Tibial nerve (tissue), 4 donors: ENCODE measurements around the gene ATOH8.

Experiments used
- CTCF ChIP-seq, 5 experiments: fragments of 200-600 bp in 3 of 5; fragments of 450-650 bp in 2 of 5; sonication (generic) in 3 of 5; IDR thresholded peaks; one replicate each; pipeline ENCODE4 v1.5.1; 2016 to 2019; ENCODE audit warnings: antibody characterized with exemption in 5 of 5, mild to moderate bottlenecking in 3 of 5, moderate library complexity in 2 of 5
- EP300 ChIP-seq, 2 donors: sonication (generic); formaldehyde crosslinking; IDR thresholded peaks; one replicate each; pipeline ENCODE4 v1.6.1; 2017; ENCODE audit warnings: antibody characterized with exemption in 2 of 2, mild to moderate bottlenecking in 1 of 2
- POLR2A ChIP-seq, 2 donors: fragments of 450-650 bp; IDR thresholded peaks; one replicate each; pipeline ENCODE4 v1.6.1; 2017; ENCODE audit warnings: antibody characterized with exemption in 2 of 2, mild to moderate bottlenecking in 2 of 2, moderate library complexity in 2 of 2

GRCh38 chr2:85787981-85788340 is 34.2 kb downstream of the ATOH8 start:
- TF ChIP-seq CTCF (IDR thresholded peaks at IDR 0.05) = no peak
- no peak for TF ChIP-seq EP300 (IDR thresholded peaks at IDR 0.05)
- TF ChIP-seq POLR2A (IDR thresholded peaks at IDR 0.05) = no peak
